HEK293 (cell line): ENCODE data around the gene SEC22C.

ENCODE experiments used
- CTCF ChIA-PET: fragments of 350-600 bp; formaldehyde crosslinking; extraction: SDS; loops from one replicate; lab custom pipeline; 2021; ENCODE audit warnings: antibody characterized with exemption; lab: Yijun Ruan, JAX
- POLR2A ChIA-PET: fragments of 300-600 bp; formaldehyde crosslinking; extraction: SDS; loops from one replicate; lab custom pipeline; 2020; ENCODE audit warnings: antibody characterized with exemption, inconsistent platforms; lab: Yijun Ruan, JAX
- H3K27ac ChIP-seq: fragments of 200-500 bp; sonication (Bioruptor generic); 2 replicates; pipeline ENCODE4 v1.5.1; 2014; ENCODE audit warnings: low read depth, low read length, control low read depth, inconsistent platforms; ENCODE audit errors: extremely low read depth
- H3K36me3 ChIP-seq, 2 experiments: fragments of 200-500 bp in 1 of 2; sonication (Bioruptor generic) in 1 of 2; 1 replicate in 1 of 2; 2 replicates in 1 of 2; pipeline ENCODE4 v1.5.1; 2014 to 2017; ENCODE audit warnings: inconsistent platforms in 2 of 2, low read length in 2 of 2; ENCODE audit not compliant: control insufficient read depth in 2 of 2, insufficient read depth in 1 of 2
- H3K4me1 ChIP-seq: fragments of 200-500 bp; sonication (Bioruptor generic); 2 replicates; pipeline ENCODE4 v1.5.1; 2014; ENCODE audit warnings: mild to moderate bottlenecking, low read length, inconsistent platforms; ENCODE audit not compliant: control insufficient read depth, insufficient read depth
- H3K4me3 ChIP-seq: 2 replicates; pipeline ENCODE4 v1.5.1; 2011; ENCODE audit warnings: low read depth, mild to moderate bottlenecking, control low read depth, low read length, moderate library complexity
- H3K9me3 ChIP-seq: fragments of 200-500 bp; sonication (Bioruptor generic); 2 replicates; pipeline ENCODE4 v1.5.1; 2014; ENCODE audit warnings: low read depth, low read length, inconsistent platforms; ENCODE audit not compliant: control insufficient read depth, insufficient read depth
- MEIS1 ChIP-seq: sonication (generic); formaldehyde crosslinking; IDR thresholded peaks from 2 replicates; pipeline ENCODE4 v1.8.1; 2022; ENCODE audit warnings: missing genetic modification reagents, mild to moderate bottlenecking, borderline replicate concordance
- MYNN ChIP-seq: fragments of 450-650 bp; formaldehyde crosslinking; IDR thresholded peaks from 2 replicates; pipeline ENCODE4 v1.5.1; 2016; ENCODE audit warnings: missing biosample characterization, missing genetic modification characterization, borderline replicate concordance
- MZF1 ChIP-seq: fragments of 450-650 bp; formaldehyde crosslinking; IDR thresholded peaks from 2 replicates; pipeline ENCODE4 v1.5.1; 2017; ENCODE audit warnings: missing biosample characterization, missing genetic modification characterization, borderline replicate concordance
- PRDM6 ChIP-seq: fragments of 450-650 bp; formaldehyde crosslinking; IDR thresholded peaks from 2 replicates; pipeline ENCODE4 v1.5.1; 2017; ENCODE audit warnings: missing biosample characterization, missing genetic modification characterization
- SCRT1 ChIP-seq: fragments of 450-650 bp; formaldehyde crosslinking; IDR thresholded peaks from 2 replicates; pipeline ENCODE4 v1.5.1; 2016; ENCODE audit warnings: missing biosample characterization, missing genetic modification characterization, borderline replicate concordance
- SCRT2 ChIP-seq: fragments of 450-650 bp; formaldehyde crosslinking; IDR thresholded peaks from 2 replicates; pipeline ENCODE4 v1.5.1; 2016; ENCODE audit warnings: missing biosample characterization, missing genetic modification characterization
- SP3 ChIP-seq: fragments of 450-650 bp; formaldehyde crosslinking; IDR thresholded peaks from 2 replicates; pipeline ENCODE4 v1.5.1; 2016; ENCODE audit warnings: missing biosample characterization, missing genetic modification characterization
- ZBTB1 ChIP-seq: fragments of 450-650 bp; formaldehyde crosslinking; IDR thresholded peaks from 2 replicates; pipeline ENCODE4 v1.5.1; 2016; ENCODE audit warnings: missing biosample characterization, missing genetic modification characterization
- ZFP37 ChIP-seq: fragments of 450-650 bp; formaldehyde crosslinking; IDR thresholded peaks from 2 replicates; pipeline ENCODE4 v1.5.1; 2016; ENCODE audit warnings: missing biosample characterization, missing genetic modification characterization
- ZNF10 ChIP-seq: fragments of 450-650 bp; formaldehyde crosslinking; IDR thresholded peaks from 2 replicates; pipeline ENCODE4 v1.5.1; 2017; ENCODE audit warnings: missing biosample characterization, missing genetic modification characterization
- ZNF121 ChIP-seq: fragments of 450-650 bp; formaldehyde crosslinking; IDR thresholded peaks from 2 replicates; pipeline ENCODE4 v1.5.1; 2016; ENCODE audit warnings: missing biosample characterization, missing genetic modification characterization
- ZNF169 ChIP-seq: fragments of 450-650 bp; formaldehyde crosslinking; IDR thresholded peaks from 2 replicates; pipeline ENCODE4 v1.5.1; 2016; ENCODE audit warnings: missing biosample characterization, missing genetic modification characterization
- ZNF221 ChIP-seq: fragments of 450-650 bp; formaldehyde crosslinking; IDR thresholded peaks from 2 replicates; pipeline ENCODE4 v1.5.1; 2017; ENCODE audit warnings: missing biosample characterization, missing genetic modification characterization, borderline replicate concordance
- ZNF24 ChIP-seq: fragments of 450-650 bp; formaldehyde crosslinking; IDR thresholded peaks from 2 replicates; pipeline ENCODE4 v1.5.1; 2016; ENCODE audit warnings: missing biosample characterization, missing genetic modification characterization
- ZNF529 ChIP-seq: fragments of 450-650 bp; formaldehyde crosslinking; IDR thresholded peaks from 2 replicates; pipeline ENCODE4 v1.5.1; 2017; ENCODE audit warnings: missing genetic modification characterization, missing biosample characterization; ENCODE audit not compliant: insufficient replicate concordance
- ZNF561 ChIP-seq: fragments of 450-650 bp; IDR thresholded peaks from 2 replicates; pipeline ENCODE4 v1.5.1; 2018; ENCODE audit warnings: missing biosample characterization, missing genetic modification characterization, borderline replicate concordance
- ZNF610 ChIP-seq: fragments of 450-650 bp; formaldehyde crosslinking; IDR thresholded peaks from 2 replicates; pipeline ENCODE4 v1.5.1; 2016; ENCODE audit warnings: missing biosample characterization, missing genetic modification characterization, borderline replicate concordance
- ZNF626 ChIP-seq: fragments of 450-650 bp; sonication (Bioruptor Pico); formaldehyde crosslinking; IDR thresholded peaks from 2 replicates; pipeline ENCODE4 v1.5.1; 2018; ENCODE audit warnings: missing biosample characterization, missing genetic modification characterization, inconsistent platforms
- ZNF664 ChIP-seq: fragments of 450-650 bp; formaldehyde crosslinking; IDR thresholded peaks from 2 replicates; pipeline ENCODE4 v1.5.1; 2016; ENCODE audit warnings: missing biosample characterization, missing genetic modification characterization
- ZNF843 ChIP-seq: fragments of 450-650 bp; formaldehyde crosslinking; IDR thresholded peaks from 2 replicates; pipeline ENCODE4 v1.5.1; 2016; ENCODE audit warnings: missing biosample characterization, missing genetic modification characterization
- TF ChIP-seq, protein P1 (sequence below): IDR thresholded peaks from 2 replicates; pipeline ENCODE4 v1.6.1; 2011; ENCODE audit warnings: mild to moderate bottlenecking, low read depth, low read length, borderline replicate concordance
- TF ChIP-seq, protein P2 (sequence below): fragments of 450-650 bp; formaldehyde crosslinking; IDR thresholded peaks from 2 replicates; pipeline ENCODE4 v1.5.1; 2016; ENCODE audit warnings: missing biosample characterization, missing genetic modification characterization, low read depth
- TF ChIP-seq, protein P3 (sequence below): sonication (generic); formaldehyde crosslinking; IDR thresholded peaks from 2 replicates; pipeline ENCODE4 v1.8.1; 2022; ENCODE audit warnings: mild to moderate bottlenecking, moderate library complexity, missing genetic modification reagents
- TF ChIP-seq, protein P4 (sequence below): fragments of 450-650 bp; formaldehyde crosslinking; optimal IDR thresholded peaks from 2 replicates; pipeline ENCODE3; 2016; ENCODE audit warnings: missing biosample characterization, mild to moderate bottlenecking, missing genetic modification characterization
- TF ChIP-seq, protein P5 (sequence below): fragments of 450-650 bp; IDR thresholded peaks from 2 replicates; pipeline ENCODE4 v1.5.1; 2018; ENCODE audit warnings: missing biosample characterization, mild to moderate bottlenecking, missing genetic modification characterization
- TF ChIP-seq, protein P6 (sequence below): fragments of 450-650 bp; formaldehyde crosslinking; IDR thresholded peaks from 2 replicates; pipeline ENCODE4 v1.5.1; 2016; ENCODE audit warnings: missing biosample characterization, missing genetic modification characterization

The SEC22C gene

DNA sequence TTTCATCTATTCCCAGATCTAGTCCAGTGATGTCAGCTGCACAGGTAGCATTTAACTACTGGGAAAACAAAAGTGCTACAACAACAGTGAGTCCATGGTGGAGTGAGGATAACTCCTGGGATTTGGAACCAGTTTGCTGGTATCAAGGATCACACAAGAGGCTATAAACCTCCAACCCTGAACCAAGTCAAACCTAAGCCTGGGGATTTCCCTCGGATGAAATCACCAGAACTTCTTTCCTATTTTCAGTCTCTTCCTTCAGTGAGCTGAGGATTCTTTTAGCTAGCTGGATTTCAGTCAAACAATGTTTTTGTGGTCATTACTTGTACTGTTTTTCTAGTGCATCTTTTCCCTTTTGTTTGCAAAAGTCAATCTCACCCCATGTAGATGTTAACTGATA, 31.5 kb downstream of the SEC22C start:
- Histone ChIP-seq H3K27ac (no peak overlapping the region), H3K4me1 (no peaks in the 10 kb centered on the region), H3K4me3 (no peak overlapping the region)
- CTCF ChIA-PET, result interaction anchor here (0.5 to 1.7 kb wide), 2 partner anchors 302 to 321 kb away, joined by 3 to 6 read pairs; no protein-coding TSS in a partner anchor
- no peak for TF ChIP-seq MYNN (tag by site-specific recombination)
- TF ChIP-seq ZNF10 (tag by site-specific recombination), result no peak
- TF ChIP-seq SCRT2 (tag by site-specific recombination), result no peak
- no peak for TF ChIP-seq SCRT1 (tag by site-specific recombination)
- TF ChIP-seq ZNF610 (tag by site-specific recombination), result no peak
- no peak for TF ChIP-seq ZBTB1 (tag by site-specific recombination)
- TF ChIP-seq, protein P1, sequence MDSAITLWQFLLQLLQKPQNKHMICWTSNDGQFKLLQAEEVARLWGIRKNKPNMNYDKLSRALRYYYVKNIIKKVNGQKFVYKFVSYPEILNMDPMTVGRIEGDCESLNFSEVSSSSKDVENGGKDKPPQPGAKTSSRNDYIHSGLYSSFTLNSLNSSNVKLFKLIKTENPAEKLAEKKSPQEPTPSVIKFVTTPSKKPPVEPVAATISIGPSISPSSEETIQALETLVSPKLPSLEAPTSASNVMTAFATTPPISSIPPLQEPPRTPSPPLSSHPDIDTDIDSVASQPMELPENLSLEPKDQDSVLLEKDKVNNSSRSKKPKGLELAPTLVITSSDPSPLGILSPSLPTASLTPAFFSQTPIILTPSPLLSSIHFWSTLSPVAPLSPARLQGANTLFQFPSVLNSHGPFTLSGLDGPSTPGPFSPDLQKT, result no peak
- no peak for TF ChIP-seq ZNF121
- TF ChIP-seq, protein P2, sequence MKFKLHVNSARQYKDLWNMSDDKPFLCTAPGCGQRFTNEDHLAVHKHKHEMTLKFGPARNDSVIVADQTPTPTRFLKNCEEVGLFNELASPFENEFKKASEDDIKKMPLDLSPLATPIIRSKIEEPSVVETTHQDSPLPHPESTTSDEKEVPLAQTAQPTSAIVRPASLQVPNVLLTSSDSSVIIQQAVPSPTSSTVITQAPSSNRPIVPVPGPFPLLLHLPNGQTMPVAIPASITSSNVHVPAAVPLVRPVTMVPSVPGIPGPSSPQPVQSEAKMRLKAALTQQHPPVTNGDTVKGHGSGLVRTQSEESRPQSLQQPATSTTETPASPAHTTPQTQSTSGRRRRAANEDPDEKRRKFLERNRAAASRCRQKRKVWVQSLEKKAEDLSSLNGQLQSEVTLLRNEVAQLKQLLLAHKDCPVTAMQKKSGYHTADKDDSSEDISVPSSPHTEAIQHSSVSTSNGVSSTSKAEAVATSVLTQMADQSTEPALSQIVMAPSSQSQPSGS, result no peak
- no peak for TF ChIP-seq ZNF169 (tag by site-specific recombination)
- no peak for TF ChIP-seq PRDM6 (tag by site-specific recombination)
- TF ChIP-seq SP3 (tag by site-specific recombination), result no peak
- no peak for TF ChIP-seq ZFP37 (tag by site-specific recombination)
- TF ChIP-seq ZNF561 (tag by site-specific recombination), result no peak
- TF ChIP-seq ZNF843, result no peak
- TF ChIP-seq, protein P3, sequence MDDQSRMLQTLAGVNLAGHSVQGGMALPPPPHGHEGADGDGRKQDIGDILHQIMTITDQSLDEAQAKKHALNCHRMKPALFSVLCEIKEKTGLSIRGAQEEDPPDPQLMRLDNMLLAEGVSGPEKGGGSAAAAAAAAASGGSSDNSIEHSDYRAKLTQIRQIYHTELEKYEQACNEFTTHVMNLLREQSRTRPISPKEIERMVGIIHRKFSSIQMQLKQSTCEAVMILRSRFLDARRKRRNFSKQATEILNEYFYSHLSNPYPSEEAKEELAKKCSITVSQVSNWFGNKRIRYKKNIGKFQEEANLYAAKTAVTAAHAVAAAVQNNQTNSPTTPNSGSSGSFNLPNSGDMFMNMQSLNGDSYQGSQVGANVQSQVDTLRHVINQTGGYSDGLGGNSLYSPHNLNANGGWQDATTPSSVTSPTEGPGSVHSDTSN, result no peak
- no peak for TF ChIP-seq ZNF24 (tag by site-specific recombination)
- no peak for TF ChIP-seq ZNF626 (tag by site-specific recombination)
- TF ChIP-seq, all 188 proteins: peak for 0
- Histone ChIP-seq H3K36me3 (peaks cover 20 to 66% of the 10 kb centered on the region in 2 experiments), H3K9me3 (no peaks in the 10 kb centered on the region)
- POLR2A ChIA-PET, result interaction anchor here (1.2 kb wide), 1 partner anchor 40 kb away, joined by 3 read pairs; the partner anchor contains the start of gene SS18L2

- POLR2A ChIA-PET, result interaction anchor here (1.2 kb wide), 1 partner anchor 41 kb away, joined by 3 read pairs; the partner anchor contains the start of gene SS18L2
- Histone ChIP-seq H3K9me3 (no peaks in the 10 kb centered on the region), H3K4me1 (no peaks in the 10 kb centered on the region), H3K4me3 (no peak overlapping the region), H3K36me3 (peaks cover 10 to 58% of the 10 kb centered on the region in 2 experiments), H3K27ac (no peak overlapping the region)
- CTCF ChIA-PET, result interaction anchor here (0.6 to 1.7 kb wide), 6 partner anchors 11 to 496 kb away, joined by 3 to 6 read pairs (median 4); no protein-coding TSS in a partner anchor
- no peak for TF ChIP-seq ZNF664 (tag by site-specific recombination)
- TF ChIP-seq, protein P4, sequence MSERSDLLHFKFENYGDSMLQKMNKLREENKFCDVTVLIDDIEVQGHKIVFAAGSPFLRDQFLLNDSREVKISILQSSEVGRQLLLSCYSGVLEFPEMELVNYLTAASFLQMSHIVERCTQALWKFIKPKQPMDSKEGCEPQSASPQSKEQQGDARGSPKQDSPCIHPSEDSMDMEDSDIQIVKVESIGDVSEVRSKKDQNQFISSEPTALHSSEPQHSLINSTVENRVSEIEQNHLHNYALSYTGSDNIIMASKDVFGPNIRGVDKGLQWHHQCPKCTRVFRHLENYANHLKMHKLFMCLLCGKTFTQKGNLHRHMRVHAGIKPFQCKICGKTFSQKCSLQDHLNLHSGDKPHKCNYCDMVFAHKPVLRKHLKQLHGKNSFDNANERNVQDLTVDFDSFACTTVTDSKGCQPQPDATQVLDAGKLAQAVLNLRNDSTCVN (tag by site-specific recombination), result no peak
- no peak for TF ChIP-seq ZNF529 (tag by site-specific recombination)
- no peak for TF ChIP-seq MZF1 (tag by site-specific recombination)
- TF ChIP-seq ZNF169 (tag by site-specific recombination), result no peak
- TF ChIP-seq MEIS1, result no peak
- TF ChIP-seq ZNF221 (tag by site-specific recombination), result no peak
- TF ChIP-seq, protein P5, sequence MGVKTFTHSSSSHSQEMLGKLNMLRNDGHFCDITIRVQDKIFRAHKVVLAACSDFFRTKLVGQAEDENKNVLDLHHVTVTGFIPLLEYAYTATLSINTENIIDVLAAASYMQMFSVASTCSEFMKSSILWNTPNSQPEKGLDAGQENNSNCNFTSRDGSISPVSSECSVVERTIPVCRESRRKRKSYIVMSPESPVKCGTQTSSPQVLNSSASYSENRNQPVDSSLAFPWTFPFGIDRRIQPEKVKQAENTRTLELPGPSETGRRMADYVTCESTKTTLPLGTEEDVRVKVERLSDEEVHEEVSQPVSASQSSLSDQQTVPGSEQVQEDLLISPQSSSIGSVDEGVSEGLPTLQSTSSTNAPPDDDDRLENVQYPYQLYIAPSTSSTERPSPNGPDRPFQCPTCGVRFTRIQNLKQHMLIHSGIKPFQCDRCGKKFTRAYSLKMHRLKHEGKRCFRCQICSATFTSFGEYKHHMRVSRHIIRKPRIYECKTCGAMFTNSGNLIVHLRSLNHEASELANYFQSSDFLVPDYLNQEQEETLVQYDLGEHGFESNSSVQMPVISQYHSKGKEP (tag by site-specific recombination), result no peak
- TF ChIP-seq, protein P6, sequence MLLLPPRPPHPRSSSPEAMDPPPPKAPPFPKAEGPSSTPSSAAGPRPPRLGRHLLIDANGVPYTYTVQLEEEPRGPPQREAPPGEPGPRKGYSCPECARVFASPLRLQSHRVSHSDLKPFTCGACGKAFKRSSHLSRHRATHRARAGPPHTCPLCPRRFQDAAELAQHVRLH, result no peak
Measured at GRCh38 chr3:42549131-42549530, 32.6 kb downstream of the SEC22C start.
